ENCODE data around the gene NLRP4.
"Not testable (repeated sequence)": the region's sequence is repeated elsewhere in the genome, so short reads cannot be mapped to it uniquely, and the experiment has no call there.

The NLRP4 gene

DNA sequence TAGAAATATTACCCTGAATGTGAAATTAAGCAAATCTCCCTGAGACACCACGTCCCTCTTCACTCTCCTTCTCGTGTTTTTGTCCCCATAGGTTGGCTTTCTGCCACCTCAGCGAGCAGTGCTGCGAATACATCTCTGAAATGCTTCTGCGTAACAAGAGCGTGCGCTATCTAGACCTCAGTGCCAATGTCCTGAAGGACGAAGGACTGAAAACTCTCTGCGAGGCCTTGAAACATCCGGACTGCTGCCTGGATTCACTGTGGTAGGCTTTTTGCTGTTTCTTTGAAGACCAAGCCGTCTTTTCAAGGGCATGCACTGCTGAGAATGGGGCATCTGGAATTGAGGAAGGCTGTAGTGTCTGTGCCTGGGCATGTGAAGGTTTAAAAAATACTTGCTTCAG, 34.4 kb downstream of the NLRP4 start:
- DNase-seq (ENCODE audit: extremely low read depth in 1 of 2, low read depth in 1 of 2): no peak

DNA sequence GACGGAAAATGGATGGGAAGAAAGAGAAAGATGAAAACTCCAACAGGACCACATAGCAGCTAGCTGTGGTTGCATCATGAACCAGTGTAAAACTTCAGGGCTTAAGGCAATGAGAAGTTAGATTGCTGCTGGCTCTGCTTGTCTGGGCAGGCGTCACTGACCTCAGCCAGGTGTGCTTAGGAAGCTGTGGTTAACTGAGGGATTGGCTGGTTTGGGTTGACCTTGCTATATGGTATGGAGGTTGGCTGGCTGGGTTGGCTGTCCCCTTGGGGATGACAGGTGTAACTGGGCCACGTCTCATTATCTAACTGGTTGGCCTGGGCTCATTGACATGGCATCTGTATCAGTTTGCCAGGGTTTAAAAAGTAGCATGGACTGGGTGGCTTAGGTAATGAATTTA, 40.9 kb downstream of the NLRP4 start:
- DNase-seq (ENCODE audit: extremely low read depth in 1 of 2, low read depth in 1 of 2): no peak

DNA sequence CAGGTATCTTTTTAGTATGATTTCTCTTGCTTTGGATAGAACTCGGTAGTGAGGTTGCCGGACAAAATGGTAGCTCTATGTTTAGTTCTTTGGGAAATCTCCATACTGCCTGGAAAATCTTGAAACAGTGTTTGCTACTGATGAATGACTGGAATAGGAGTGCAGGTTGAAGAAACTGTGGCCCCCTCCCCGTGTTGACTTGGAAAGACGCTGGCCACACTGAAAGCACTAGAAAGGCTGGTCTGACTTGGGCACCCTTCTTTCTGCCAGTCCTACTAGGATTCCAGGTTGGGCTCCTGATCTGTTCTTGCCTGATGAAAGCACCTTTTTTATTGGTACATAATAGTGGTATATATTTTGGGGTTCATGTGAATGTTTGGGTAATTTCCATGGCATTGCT, 46.3 kb downstream of the NLRP4 start:
- DNase-seq (ENCODE audit: extremely low read depth in 1 of 2, low read depth in 1 of 2): no peak

DNA sequence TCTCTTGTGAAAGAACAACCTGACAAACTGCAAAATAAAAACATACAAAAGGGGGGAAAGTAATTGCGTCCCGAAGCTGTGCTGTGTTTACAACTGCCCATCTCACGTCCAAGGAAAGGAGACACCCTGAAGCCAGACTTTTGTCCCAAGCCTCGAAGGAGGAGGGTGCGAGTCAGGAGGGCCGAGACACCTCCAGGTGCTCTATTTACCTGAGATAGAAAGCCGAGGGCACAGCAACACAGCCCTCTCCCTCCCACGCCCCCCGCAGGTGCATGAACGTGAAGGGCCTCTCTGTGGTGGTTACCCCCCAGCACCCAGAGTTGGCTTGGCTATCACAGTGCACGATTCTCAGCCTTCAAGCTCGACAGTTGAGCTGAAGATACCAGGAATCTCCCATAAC, 62.6 kb downstream of the NLRP4 start:
- DNase-seq (ENCODE audit: extremely low read depth in 1 of 2, low read depth in 1 of 2): no peak

DNA sequence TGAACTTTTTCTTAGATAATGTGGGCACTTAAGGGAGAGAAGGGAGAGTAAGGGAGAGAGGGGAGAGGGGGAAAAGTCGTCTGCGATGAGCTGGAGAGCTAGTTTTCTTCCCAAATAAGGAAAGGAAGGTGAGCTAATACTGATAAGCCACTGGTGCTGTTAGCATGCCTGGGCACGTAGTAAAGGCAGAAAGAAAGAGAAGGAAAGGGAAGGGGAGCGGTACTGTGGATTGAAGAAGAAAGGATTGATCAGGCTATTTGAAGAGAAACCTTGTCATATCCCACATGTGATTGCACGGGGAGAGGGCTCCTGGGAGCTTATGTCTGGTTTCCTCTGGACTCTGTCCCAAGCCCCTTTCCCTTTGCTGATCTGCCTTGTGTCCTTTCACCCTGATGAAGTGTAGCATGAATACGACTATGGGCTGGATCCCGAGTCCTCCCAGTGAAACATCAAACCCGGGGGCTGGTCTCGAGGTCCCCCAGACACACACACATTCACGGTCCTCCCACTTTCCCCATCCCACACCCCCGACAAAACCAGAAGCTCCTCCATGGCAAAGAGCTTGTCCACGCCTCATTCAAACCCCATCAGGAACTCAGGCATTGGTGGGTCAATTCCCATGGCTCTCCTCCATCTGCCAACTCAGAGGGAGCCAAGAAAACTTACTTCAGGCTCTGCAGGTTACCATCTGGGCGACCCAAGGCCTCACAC, 65.2 kb downstream of the NLRP4 start:
- no peak for DNase-seq (ENCODE audit: extremely low read depth in 1 of 2, low read depth in 1 of 2)

DNA sequence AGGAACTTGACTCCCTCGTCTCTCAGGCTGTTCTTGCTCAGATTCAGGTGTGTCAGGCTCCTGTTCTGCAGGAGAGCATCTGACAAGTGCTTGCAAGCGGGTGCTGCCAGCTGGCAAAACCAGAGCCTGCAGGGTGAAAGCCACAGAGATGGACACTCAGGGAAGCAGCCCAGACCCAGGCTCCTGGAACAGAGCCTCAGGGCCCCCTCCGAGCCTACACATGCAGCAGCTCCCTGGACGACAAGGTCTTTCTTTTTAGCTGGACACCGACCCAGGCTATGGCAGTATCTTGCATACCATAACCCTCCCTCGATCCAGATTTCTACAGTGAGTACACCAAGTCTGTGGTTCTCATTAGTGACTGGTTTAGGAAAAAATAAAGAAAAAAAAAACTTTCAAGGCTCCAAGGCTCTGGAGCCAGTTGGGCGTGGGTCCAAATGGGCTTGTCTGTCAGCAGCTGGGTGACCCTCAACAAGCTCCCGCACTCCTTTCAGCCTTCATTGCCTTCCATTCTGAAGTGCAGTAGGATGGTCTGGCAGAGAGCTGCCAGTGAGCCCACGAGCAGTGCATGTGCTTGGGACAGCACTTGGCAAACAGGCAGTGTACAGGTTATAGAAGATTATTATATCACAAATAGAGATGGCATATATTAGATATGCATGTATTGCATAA, 65.9 kb downstream of the NLRP4 start:
- DNase-seq (ENCODE audit: extremely low read depth in 1 of 2, low read depth in 1 of 2): no peak

GRCh38 chr19:55907286-55907685, 70.9 kb downstream of the NLRP4 start:
- no peak for DNase-seq (ENCODE audit: extremely low read depth in 1 of 2, low read depth in 1 of 2)

- DNase-seq (ENCODE audit: extremely low read depth in 1 of 2, low read depth in 1 of 2): no peak
Observed at GRCh38 chr19:55907746-55908145, 71.4 kb downstream of the NLRP4 start.

- no peak for DNase-seq (ENCODE audit: extremely low read depth in 1 of 2, low read depth in 1 of 2)
Observed at GRCh38 chr19:55909801-55910200, 73.5 kb downstream of the NLRP4 start.

GRCh38 chr19:55912916-55913315, 76.6 kb downstream of the NLRP4 start:
- DNase-seq (ENCODE audit: extremely low read depth in 1 of 2, low read depth in 1 of 2): no peak

- DNase-seq (ENCODE audit: extremely low read depth in 1 of 2, low read depth in 1 of 2): no peak
Observed at GRCh38 chr19:55913643-55914268, 77.4 kb downstream of the NLRP4 start.

- no peak for DNase-seq (ENCODE audit: extremely low read depth in 1 of 2, low read depth in 1 of 2)
Observed at GRCh38 chr19:55923556-55923955, 87.2 kb downstream of the NLRP4 start.

- DNase-seq (ENCODE audit: extremely low read depth in 1 of 2, low read depth in 1 of 2): no peak
Observed at GRCh38 chr19:55927991-55928390, 91.7 kb downstream of the NLRP4 start.

GRCh38 chr19:55929258-55929657, 92.9 kb downstream of the NLRP4 start:
- not testable (repeated sequence) for DNase-seq (ENCODE audit: extremely low read depth in 1 of 2, low read depth in 1 of 2)

GRCh38 chr19:55930996-55931515, 94.7 kb downstream of the NLRP4 start:
- DNase-seq (ENCODE audit: extremely low read depth in 1 of 2, low read depth in 1 of 2): no peak
